Measurements from ENCODE around the gene KHDC1L. TPM values are rescaled to one million over a fixed set of nuclear protein-coding genes. Genes with fewer than 3 reads are reported as not detected.
"Not testable (repeated sequence)": the region's sequence is repeated elsewhere in the genome, so short reads cannot be mapped to it uniquely, and the experiment has no call there.

KHDC1L gene
- total RNA-seq (1 to 10 TPM; 3.5 to 4.5 TPM), polyA plus RNA-seq (ENCODE audit: insufficient read depth, low read depth, low replicate concordance) (7.9 TPM)
- long read RNA-seq, donor 1, result 0 reads
- long read RNA-seq, donor 2, result 0 reads

- no peak within 1 kb of the TSS for H3K4me3 ChIP-seq
- H3K27ac ChIP-seq, result no peak within 1 kb of the TSS
- H3K9me3 ChIP-seq, result no peaks in the 10 kb centered on the region
- TF ChIP-seq POLR2A (IDR thresholded peaks at IDR 0.05), result no peak
- TF ChIP-seq CTCF (IDR thresholded peaks at IDR 0.05), result no peak
- H3K36me3 ChIP-seq (ENCODE audit: low read depth, missing control alignments), result no peaks in the 10 kb centered on the region
- no peak for DNase-seq
- H3K27me3 ChIP-seq, result no peaks in the 10 kb centered on the region
- intact Hi-C loops (cut with DNase I; ENCODE audit: low total_unique reads), result no loop called here
- 58 to 75% methylated on average over 4 of the region's 4 CpGs for WGBS, 2 donors
- no peaks in the 10 kb centered on the region for H3K4me1 ChIP-seq
Observed at GRCh38 chr6:73225396-73225795, at the start of gene KHDC1L. Gene KHDC1L (minus strand): TSS chr6:73225496. CDS start chr6:73225408, 88 bp downstream.

GRCh38 chr6:73269296-73269695 lies 44.0 kb upstream of the KHDC1L start:
- H3K4me1 ChIP-seq; H3K36me3 ChIP-seq (ENCODE audit: low read depth, missing control alignments); intact Hi-C loops (cut with DNase I; ENCODE audit: low total_unique reads); H3K27me3 ChIP-seq; H3K9me3 ChIP-seq; H3K4me3 ChIP-seq; DNase-seq; H3K27ac ChIP-seq: not testable (repeated sequence)
- 51 to 86% methylated on average over 11 to 13 of the region's 13 CpGs for WGBS, 2 donors

- DNase-seq; H3K36me3 ChIP-seq (ENCODE audit: low read depth, missing control alignments); H3K9me3 ChIP-seq; H3K27me3 ChIP-seq; H3K27ac ChIP-seq; H3K4me1 ChIP-seq; intact Hi-C loops (cut with DNase I; ENCODE audit: low total_unique reads): not testable (repeated sequence)
- H3K4me3 ChIP-seq, result peak overlapping the region in 1 of 2 donors; percentile 26
- 85% methylated on average over 27 of the region's 27 CpGs; no CpG with 5 or more reads in 1 of the 2 donors for WGBS, 2 donors
Observed at GRCh38 chr6:73268896-73269295, 43.6 kb upstream of the KHDC1L start.

- WGBS, 2 donors, result 93 to 96% methylated on average over 3 of the region's 3 CpGs
- intact Hi-C loops (cut with DNase I; ENCODE audit: low total_unique reads), result no loop called here
- DNase-seq, result no peak
- Histone ChIP-seq H3K27ac (no peak overlapping the region), H3K4me1 (no peaks in the 10 kb centered on the region), H3K36me3 (ENCODE audit: low read depth, missing control alignments) (no peaks in the 10 kb centered on the region), H3K27me3 (no peaks in the 10 kb centered on the region), H3K9me3 (no peaks in the 10 kb centered on the region), H3K4me3 (no peak overlapping the region)
- TF ChIP-seq CTCF (IDR thresholded peaks at IDR 0.05), result no peak
- TF ChIP-seq POLR2A (IDR thresholded peaks at IDR 0.05), result no peak
Observed at GRCh38 chr6:73264446-73264845, 39.1 kb upstream of the KHDC1L start.

- WGBS, 2 donors, result 10 to 20% methylated on average over 4 to 7 of the region's 7 CpGs
- Histone ChIP-seq H3K36me3 (ENCODE audit: low read depth, missing control alignments) (no peaks in the 10 kb centered on the region), H3K4me1 (no peaks in the 10 kb centered on the region), H3K27me3 (no peaks in the 10 kb centered on the region), H3K4me3 (peak overlapping the region; percentile 65 to 76), H3K9me3 (no peaks in the 10 kb centered on the region), H3K27ac (no peak overlapping the region)
- DNase-seq, result no peak
- intact Hi-C loops (cut with DNase I; ENCODE audit: low total_unique reads), result no loop called here
- TF ChIP-seq POLR2A (IDR thresholded peaks at IDR 0.05) (no peak), CTCF (IDR thresholded peaks at IDR 0.05) (no peak)
Observed at GRCh38 chr6:73263570-73263909, 38.2 kb upstream of the KHDC1L start.
